Common myeloid progenitor, CD34-positive (primary cell): ENCODE measurements around the gene SUGCT.
A peak's percentile ranks its signal among the peaks of the same experiment; 100 is the strongest.

ENCODE experiments used
- CTCF ChIA-PET: fragments of 350-600 bp; sonication (Branson Sonifier 250); formaldehyde crosslinking; loops from one replicate; lab custom pipeline; 2021; ENCODE audit warnings: antibody characterized with exemption; lab: Charles Lee
- POLR2A ChIA-PET: fragments of 350-600 bp; sonication (Branson Sonifier 250); formaldehyde crosslinking; loops from one replicate; lab custom pipeline; 2021; ENCODE audit warnings: antibody characterized with exemption; lab: Charles Lee
- DNase-seq, 3 donors: peaks; one replicate each; pipeline versions ENCODE4 v3.0.0 to v3.0.0-alpha.2; 2013
- H3K27ac ChIP-seq, 2 experiments: 1 replicate in 1 of 2; 2 replicates in 1 of 2; pipeline ENCODE4 v1.7.0; 2013; ENCODE audit warnings: inconsistent platforms in 2 of 2, low read length in 2 of 2, mild to moderate bottlenecking in 2 of 2, low read depth in 1 of 2, moderate library complexity in 1 of 2; ENCODE audit not compliant: severe bottlenecking in 2 of 2, insufficient read depth in 1 of 2, poor library complexity in 1 of 2
- H3K27me3 ChIP-seq, 5 experiments: replicated peaks in 2 of 5; 1 replicate in 3 of 5; 2 replicates in 2 of 5; pipeline versions ENCODE4 v1.6.1 to v1.7.0; 2013; ENCODE audit warnings: low read length in 4 of 5, mild to moderate bottlenecking in 2 of 5, moderate library complexity in 2 of 5, inconsistent platforms in 1 of 5; ENCODE audit not compliant: insufficient read depth in 5 of 5, control insufficient read depth in 4 of 5
- H3K36me3 ChIP-seq, 4 experiments: 1 replicate in 2 of 4; 2 replicates in 2 of 4; pipeline versions ENCODE4 v1.6.1 to v1.7.0; 2013; ENCODE audit warnings: low read length in 3 of 4, control low read depth in 1 of 4, mild to moderate bottlenecking in 1 of 4; ENCODE audit not compliant: control insufficient read depth in 4 of 4, insufficient read depth in 4 of 4
- H3K4me1 ChIP-seq, 4 experiments: 1 replicate in 3 of 4; 2 replicates in 1 of 4; pipeline versions ENCODE4 v1.6.1 to v1.7.1; 2013; ENCODE audit warnings: low read length in 3 of 4, mild to moderate bottlenecking in 3 of 4, control low read depth in 1 of 4, inconsistent platforms in 1 of 4, moderate library complexity in 1 of 4; ENCODE audit not compliant: control insufficient read depth in 4 of 4, insufficient read depth in 4 of 4; ENCODE audit errors: control extremely low read depth in 1 of 4
- H3K4me3 ChIP-seq, 7 experiments: 1 replicate in 4 of 7; 2 replicates in 3 of 7; pipeline versions ENCODE4 v1.5.1 to v1.7.0; 2013; ENCODE audit warnings: mild to moderate bottlenecking in 7 of 7, low read length in 6 of 7, moderate library complexity in 6 of 7, inconsistent platforms in 2 of 7, low read depth in 2 of 7, control low read depth in 1 of 7; ENCODE audit not compliant: insufficient read depth in 4 of 7, control insufficient read depth in 1 of 7; ENCODE audit errors: extremely low read depth in 1 of 7
- H3K9me3 ChIP-seq, 5 experiments: 1 replicate in 4 of 5; 2 replicates in 1 of 5; pipeline versions ENCODE4 v1.6.1 to v1.7.1; 2013; ENCODE audit warnings: low read length in 4 of 5, mild to moderate bottlenecking in 2 of 5, inconsistent platforms in 1 of 5, low read depth in 1 of 5, moderate library complexity in 1 of 5; ENCODE audit not compliant: control insufficient read depth in 4 of 5, insufficient read depth in 2 of 5; ENCODE audit errors: control extremely low read depth in 1 of 5
- WGBS: methylation state at CpG from one replicate; pipeline ENCODE4 v1.1.5; 2013; ENCODE audit not compliant: insufficient coverage; 5-methylcytosine and 5-hydroxymethylcytosine counted together

Gene SUGCT

DNA sequence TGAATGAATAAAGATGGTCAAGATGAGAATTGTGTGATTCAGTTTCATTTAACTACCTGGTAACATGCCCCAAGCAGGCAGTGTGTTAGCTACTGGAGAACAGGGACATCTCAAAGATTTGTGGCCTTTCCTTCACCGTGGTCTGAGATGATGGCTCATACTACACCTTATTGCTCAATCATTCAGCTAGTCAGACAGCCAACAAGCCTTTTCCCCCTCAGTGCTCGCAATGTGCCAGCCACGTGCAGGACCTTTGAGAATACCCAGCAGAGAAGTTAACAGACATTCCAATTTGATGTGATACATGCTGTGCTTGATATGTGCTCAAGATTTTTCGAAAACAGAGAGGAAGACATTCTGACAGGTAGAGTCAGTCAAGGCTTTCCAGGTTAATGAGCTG is 562.8 kb downstream of the SUGCT start:
- ChIA-PET CTCF (no interaction called here), POLR2A (no interaction called here)
- WGBS = 100% methylated on average over 1 of the region's 4 CpGs

DNA sequence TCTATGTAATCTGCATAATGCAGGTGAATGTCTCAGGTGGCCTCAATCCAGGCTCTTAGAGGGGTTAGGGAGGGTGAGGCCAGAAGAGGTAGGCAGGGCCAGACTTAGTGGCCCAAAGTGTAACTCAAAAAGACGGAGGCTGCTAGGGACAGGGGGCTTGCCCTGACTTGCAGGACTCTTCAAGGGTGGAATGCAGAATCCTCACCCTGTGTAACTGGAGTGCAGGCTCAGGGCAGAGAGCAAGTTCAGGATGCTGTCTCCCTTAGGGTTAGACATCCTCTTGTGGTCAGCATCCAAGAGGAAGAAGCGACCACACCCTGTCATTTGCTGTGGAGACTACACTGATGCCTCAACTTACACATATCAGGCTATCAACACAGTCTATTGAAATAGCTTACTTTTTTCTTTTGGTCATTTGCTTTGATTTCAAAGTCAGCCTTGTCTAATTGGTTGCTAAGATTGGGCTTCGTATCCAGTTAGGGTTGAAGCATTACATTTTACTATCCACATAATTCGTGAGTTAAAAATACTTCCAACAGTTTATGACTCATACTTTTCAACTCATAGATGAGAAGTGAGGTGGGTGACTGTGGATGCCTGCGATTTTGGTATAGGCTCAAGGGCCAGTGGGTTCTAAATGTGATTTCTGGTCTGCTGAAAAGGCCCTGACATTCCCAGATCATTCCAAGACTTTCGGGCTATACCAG is 563.6 kb downstream of the SUGCT start:
- DNase-seq = no peak
- no peaks in the 10 kb centered on the region for H3K36me3 ChIP-seq
- ChIA-PET CTCF (no interaction called here), POLR2A (no interaction called here)
- H3K27ac ChIP-seq = no peak overlapping the region
- WGBS = 100% methylated on average over 1 of the region's 6 CpGs
- no peaks in the 10 kb centered on the region for H3K9me3 ChIP-seq
- H3K27me3 ChIP-seq = no peaks in the 10 kb centered on the region
- H3K4me1 ChIP-seq = peaks cover 0 to 18% (median 0%) of the 10 kb centered on the region in 4 experiments
- H3K4me3 ChIP-seq = no peak overlapping the region

More for the DNA sequence above, 562.8 kb downstream of the SUGCT start:
- H3K4me1 ChIP-seq = peaks cover 0 to 18% (median 0%) of the 10 kb centered on the region in 4 experiments
- H3K27ac ChIP-seq = no peak overlapping the region
- no peak overlapping the region for H3K4me3 ChIP-seq
- H3K27me3 ChIP-seq = no peaks in the 10 kb centered on the region
- H3K9me3 ChIP-seq = no peaks in the 10 kb centered on the region
- no peak for DNase-seq
- H3K36me3 ChIP-seq = no peaks in the 10 kb centered on the region

DNA sequence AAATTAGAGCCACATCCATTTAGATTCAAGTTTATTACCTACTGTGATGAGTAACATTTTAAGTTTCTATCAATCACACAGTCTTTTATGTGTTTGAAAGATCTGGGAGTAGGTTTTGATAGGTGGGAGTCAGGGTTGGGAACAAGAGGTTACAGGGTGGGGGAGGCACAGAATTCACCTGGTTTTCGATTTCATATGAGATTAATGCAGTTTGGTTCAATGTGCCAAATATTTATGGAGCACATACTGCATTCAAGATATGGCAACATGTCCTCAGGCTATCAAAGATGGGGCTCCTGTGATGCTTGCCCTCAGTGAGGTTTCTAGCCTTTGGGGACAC is 564.1 kb downstream of the SUGCT start:
- POLR2A ChIA-PET = no interaction called here
- Histone ChIP-seq H3K9me3 (no peaks in the 10 kb centered on the region), H3K36me3 (no peaks in the 10 kb centered on the region), H3K27ac (no peak overlapping the region), H3K27me3 (no peaks in the 10 kb centered on the region), H3K4me3 (no peak overlapping the region), H3K4me1 (peaks cover 0 to 18% (median 0%) of the 10 kb centered on the region in 4 experiments)
- CTCF ChIA-PET = interaction anchor here (1.7 kb wide), 1 partner anchor 8 kb away, joined by 4 read pairs; no protein-coding TSS in a partner anchor
- DNase-seq = no peak
- 100% methylated on average over 1 of the region's 1 CpG for WGBS

DNA sequence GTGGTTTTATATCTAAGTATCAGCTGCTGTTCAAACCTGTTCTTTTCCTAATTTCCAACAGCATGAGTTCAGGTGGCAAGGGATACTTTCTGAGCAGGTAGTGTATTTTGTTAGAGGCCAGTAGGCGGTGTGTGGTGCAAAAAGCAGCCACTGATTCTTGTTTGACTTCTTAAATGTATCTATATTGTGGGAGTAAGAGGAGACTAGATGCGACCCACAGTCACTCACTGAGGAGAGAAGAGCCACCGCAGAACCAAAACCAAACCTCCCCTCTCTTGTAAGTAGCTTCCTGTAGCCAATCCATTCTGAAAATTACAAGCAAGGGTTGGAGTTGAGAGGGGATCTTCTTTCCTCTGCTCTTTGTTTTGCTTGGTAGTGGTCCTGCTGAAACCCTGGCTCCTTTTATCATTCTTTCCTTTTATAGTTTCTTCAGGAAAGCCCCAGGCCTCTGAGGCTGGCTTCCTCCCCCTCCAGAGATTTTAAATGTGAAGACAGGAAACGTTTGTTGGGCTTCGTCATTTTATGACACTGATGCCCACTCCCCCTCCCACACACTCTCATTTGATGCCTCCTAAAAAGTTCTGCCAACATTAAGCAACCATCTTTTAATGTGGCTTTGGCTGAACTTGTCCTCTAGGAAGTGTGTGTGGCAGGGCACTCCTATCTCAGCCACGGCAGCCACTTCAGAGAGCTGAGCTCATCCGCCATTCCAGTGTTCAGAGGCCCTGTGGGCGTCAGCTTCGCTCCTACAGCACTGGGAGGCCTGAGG is 566.0 kb downstream of the SUGCT start:
- DNase-seq = no peak
- no peaks in the 10 kb centered on the region for H3K27me3 ChIP-seq
- 66% methylated on average over 6 of the region's 9 CpGs for WGBS
- no peaks in the 10 kb centered on the region for H3K36me3 ChIP-seq
- POLR2A ChIA-PET = no interaction called here
- peaks cover 0 to 18% (median 0%) of the 10 kb centered on the region in 4 experiments for H3K4me1 ChIP-seq
- H3K9me3 ChIP-seq = no peaks in the 10 kb centered on the region
- CTCF ChIA-PET = interaction anchor here (1.3 to 1.7 kb wide), 2 partner anchors 10 to 15 kb away, joined by 3 to 4 read pairs; no protein-coding TSS in a partner anchor
- H3K4me3 ChIP-seq = no peak overlapping the region
- no peak overlapping the region for H3K27ac ChIP-seq

DNA sequence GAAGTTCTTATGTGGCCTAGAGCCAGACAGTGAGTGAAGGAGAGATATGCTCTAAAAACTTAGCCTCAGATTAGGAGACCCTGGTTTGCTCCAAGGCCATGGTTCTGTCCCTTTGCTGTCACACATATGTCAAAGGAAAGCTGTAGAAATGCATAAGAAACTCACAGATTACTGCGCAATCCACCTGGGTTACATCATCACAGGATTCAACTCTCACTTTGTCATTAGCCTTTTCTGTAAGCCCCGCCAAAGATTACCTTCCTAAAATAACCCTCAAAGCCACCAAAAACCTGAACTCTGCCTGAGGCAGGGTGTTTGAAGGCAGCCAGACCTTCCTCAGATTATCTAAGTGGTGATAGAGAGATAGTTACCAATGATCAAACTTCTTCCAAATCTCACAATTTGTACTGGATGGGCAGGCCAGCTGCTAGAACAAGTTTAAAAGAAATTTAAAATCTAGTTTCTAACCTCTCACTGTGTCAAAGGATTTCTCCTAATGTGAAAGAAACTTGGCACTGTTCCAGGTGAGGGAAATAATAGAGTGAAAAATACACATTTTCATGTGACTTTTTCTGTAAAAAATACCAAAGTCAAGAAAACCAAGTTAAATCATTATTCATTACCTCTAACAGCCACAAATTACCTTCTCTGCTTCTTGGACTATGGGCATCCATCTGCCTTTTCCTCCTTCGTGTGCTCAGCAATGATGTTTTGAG is 567.2 kb downstream of the SUGCT start:
- no peaks in the 10 kb centered on the region for H3K36me3 ChIP-seq
- ChIA-PET CTCF (interaction anchor here (0.6 to 1.3 kb wide), 2 partner anchors 14 to 27 kb away, joined by 3 to 4 read pairs; no protein-coding TSS in a partner anchor), POLR2A (no interaction called here)
- H3K4me1 ChIP-seq = peaks cover 0 to 18% (median 0%) of the 10 kb centered on the region in 4 experiments
- no peak overlapping the region for H3K4me3 ChIP-seq
- WGBS = no CpG with 5 or more reads among the region's 3 CpGs
- no peaks in the 10 kb centered on the region for H3K27me3 ChIP-seq
- H3K27ac ChIP-seq = no peak overlapping the region
- DNase-seq = peak in 1 of 3 donors; percentile 6
- H3K9me3 ChIP-seq = no peaks in the 10 kb centered on the region

DNA sequence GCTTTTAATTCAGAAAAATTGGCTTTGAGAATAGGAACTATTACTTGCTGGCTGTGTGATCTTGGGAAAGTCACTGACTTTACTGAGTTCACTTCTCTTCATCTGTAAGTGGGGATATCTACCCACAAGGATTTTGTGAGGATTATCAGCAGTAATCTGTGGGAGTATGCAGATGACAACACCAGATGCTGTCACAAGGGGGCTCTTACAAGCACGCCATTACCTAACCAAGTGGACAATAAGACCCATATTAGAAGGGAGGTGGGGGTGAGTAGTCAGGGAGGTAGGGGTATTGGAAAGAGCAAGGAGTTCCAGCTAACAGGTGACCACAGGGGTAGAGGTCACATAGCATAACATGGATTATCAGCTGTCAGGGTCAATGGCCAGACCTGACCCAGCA is 569.4 kb downstream of the SUGCT start:
- 100% methylated on average over 1 of the region's 1 CpG for WGBS
- H3K27ac ChIP-seq = no peak overlapping the region
- H3K9me3 ChIP-seq = no peaks in the 10 kb centered on the region
- no peaks in the 10 kb centered on the region for H3K36me3 ChIP-seq
- peaks cover 0 to 18% (median 0%) of the 10 kb centered on the region in 4 experiments for H3K4me1 ChIP-seq
- no peak overlapping the region for H3K4me3 ChIP-seq
- ChIA-PET POLR2A (no interaction called here), CTCF (no interaction called here)
- no peaks in the 10 kb centered on the region for H3K27me3 ChIP-seq
- DNase-seq = no peak
